COLO668 (cell line): Measurements from ENCODE around the gene MMP20.
A peak's percentile ranks its signal among the peaks of the same experiment; 100 is the strongest.

ENCODE experiments used
- DNase-seq: peaks from one replicate; lab custom pipeline; 2025; ENCODE audit not compliant: unreplicated experiment; lab: John Stamatoyannopoulos, UW

MMP20 gene

DNA sequence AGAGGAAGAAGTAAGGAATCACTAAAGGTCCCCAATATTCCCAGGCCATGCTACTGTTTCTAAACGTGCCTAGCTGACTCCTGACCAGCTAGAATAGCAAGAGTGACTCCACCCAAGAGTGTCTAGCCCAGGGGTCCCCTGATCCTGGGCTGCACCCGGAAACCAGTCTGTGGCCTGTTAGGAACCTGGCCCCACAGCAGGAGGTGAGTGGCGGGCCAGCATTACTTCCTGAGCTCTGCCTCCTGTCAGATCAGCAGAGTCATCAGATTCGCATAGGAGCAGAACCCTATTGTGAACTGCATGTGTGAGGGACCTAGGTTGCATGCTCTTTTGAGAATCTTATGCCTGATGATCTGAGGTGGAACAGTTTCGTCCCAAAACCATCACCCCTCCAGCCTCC, 2.0 kb downstream of the MMP20 start:
- DNase-seq = no peak

GRCh38 chr11:102622258-102622657, 2.9 kb downstream of the MMP20 start:
- DNase-seq = no peak

DNA sequence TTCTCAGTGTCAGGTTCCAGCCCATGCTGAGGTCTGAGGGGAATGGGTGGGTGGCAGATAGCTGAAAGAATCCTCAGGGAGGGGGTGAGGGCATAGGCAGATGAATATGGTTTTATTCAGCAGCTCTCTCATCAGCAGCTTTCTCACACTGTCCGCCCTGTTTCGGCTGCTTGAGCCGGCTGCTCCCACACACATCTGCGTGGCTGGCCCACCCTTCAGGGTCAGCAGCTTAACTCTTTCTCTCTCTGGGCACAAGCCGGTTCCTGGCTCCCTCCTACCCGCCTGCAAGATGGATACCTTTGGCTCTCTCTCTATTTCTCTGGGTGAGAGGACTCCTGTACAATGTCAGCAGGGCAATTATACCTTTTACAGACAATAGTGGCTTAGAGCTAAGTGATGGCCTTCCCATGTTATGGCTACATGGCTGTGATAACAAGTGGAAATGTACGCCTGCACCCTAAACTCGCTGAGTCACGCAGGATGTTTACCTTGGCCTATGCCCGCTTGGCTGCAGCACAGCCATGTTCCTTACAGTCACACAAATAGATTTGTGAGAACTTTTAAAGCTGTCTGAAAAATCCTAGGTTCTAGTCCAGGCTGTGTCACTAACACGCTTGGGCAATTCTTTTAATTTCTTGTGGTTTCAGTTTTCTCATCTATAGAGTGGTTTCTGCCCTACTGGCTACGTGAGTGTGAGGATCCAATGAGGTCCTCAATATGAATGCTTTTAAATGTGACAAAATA, 4.1 kb downstream of the MMP20 start:
- DNase-seq = no peak

GRCh38 chr11:102620179-102620578, 5.0 kb downstream of the MMP20 start:
- DNase-seq = no peak

DNA sequence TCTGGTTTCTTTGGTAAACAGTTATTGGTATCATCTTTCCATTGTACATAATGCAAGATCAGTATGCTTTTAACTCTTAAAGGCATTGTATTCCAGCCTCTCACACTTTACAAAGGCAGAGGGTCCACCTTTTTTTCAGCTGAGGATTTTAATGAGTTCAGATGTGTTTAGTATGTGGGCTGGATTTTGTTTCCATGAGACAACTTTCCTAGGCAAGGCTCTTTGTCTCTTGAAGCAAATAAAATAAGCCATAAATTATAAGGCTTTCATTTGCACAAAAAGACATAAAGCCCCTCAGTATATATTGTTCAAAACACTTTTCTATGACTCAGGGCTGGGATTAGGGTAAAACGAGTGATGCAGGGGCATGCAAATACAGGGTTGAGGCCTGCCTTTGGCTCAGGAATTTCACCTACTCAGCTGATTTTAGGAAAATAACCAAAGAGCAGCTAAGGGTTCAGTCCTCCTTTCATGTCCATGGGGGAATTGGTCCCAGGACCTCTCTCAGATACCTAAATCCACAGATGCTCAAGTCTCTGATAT, 7.6 kb downstream of the MMP20 start:
- DNase-seq = no peak

- no peak for DNase-seq
These were observed 9.2 kb downstream of the MMP20 start for GRCh38 chr11:102615894-102616432.

DNA sequence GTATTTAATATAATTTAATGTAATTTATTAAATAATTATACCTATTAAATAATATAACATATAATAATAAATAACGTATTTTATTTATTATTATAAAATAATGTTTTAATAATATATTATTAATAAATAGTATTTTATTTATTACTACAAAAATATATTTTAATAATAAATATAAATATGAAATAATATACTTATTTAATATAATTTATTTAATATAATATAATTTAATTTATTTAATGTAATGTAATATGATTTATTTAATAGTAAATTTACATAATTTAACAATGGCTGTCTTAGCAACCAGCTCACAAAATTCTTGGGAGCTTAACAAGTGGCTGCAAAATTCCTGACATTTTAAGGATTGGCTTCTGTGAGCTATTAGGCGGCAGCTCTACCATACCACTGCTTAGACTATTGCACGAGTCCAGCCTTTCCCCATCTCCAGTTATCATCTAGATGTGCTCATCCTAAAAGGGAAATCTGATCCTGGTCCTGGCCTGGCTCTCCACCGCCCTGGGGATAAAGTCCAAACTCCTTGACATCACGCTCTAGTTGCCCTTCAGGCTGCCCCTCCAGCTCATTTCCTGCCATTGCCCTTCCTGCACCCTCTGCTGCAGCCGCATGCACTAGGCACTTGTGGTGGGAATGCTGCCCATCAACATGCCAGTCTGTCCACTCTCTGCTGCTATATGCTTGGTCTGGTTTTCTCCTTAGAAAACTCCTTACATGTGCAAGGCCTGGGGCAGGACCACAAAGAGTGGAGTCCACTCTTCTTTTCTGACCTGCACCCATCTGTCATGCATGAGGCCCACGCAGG, 9.8 kb downstream of the MMP20 start:
- DNase-seq = peak; percentile 76

DNA sequence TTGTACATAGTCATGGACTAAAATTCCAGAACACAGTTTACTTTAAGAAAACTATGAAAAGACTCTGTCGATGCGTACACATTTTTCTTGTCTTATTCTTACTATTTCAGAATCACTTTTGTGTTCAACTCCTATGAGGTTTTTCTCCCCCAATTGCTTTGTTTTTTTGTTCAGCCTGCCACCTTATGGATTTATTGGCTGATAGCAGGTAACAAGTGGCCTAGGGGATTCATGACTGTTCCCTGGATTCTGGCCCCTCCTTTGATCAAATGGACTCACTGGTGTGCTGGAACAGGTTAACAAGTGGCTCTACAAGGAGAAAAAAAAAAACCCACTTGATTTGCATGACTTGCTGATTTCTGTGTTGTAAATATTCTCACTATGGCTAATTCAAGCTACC, 10.6 kb downstream of the MMP20 start:
- DNase-seq = no peak

DNA sequence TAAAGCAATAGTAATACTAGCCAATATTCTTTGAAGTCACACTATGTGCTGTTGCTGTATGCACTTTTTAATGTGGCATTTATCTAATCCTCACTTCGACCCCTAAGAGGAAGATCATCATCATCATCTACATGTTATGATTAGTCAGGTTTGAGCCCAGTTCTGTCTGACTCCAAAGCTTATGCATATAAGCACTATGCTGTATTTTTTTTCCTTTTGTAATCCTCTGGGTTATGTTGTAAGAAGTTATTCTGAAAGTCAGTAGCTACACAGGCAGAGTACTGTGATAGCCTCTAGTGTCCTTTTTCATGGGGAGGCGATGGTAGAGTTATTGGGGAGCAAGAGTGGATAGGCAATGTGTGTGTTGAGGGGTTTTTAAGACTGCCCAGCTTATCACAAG, 11.1 kb downstream of the MMP20 start:
- DNase-seq = no peak

GRCh38 chr11:102613450-102613849, 11.7 kb downstream of the MMP20 start:
- no peak for DNase-seq

DNA sequence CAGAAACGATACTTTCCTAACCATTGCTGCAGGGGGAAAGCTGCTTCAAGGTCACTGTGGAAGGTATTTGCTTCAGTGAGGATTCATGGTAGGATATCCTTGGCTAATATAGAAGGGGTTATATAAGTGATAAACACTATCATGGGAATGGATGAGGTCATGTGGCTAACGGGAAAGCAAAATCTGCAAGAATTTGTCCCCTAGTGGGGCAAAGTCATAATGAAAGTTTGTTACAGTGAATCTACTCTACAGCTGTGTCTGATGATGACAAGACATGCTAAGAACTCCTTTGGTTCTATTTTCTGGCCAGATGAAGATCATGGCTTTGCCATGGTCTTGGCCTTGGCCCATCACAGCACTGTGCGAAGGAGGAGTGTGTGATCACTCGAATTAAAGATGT, 13.8 kb downstream of the MMP20 start:
- DNase-seq = no peak

- DNase-seq = no peak
These were observed 14.9 kb downstream of the MMP20 start for GRCh38 chr11:102610200-102610599.

DNA sequence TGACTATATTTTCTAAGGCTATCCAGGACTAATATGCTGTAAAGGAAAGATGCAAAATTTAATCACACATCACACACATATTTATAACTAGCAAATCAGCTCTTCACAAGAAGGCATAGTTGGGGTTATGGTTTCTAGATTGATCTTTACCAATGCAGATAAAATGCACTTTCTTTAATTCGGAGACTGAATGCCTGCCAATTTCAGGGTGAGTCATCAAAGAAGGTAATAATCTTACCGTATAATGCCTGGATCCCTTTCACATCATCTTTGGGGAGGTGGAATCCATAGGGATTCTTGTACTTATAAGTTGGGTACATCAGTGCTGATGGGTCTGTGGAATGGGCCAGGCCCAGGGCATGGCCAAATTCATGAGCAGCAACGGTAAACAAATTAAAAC, 16.4 kb downstream of the MMP20 start:
- no peak for DNase-seq

GRCh38 chr11:102604875-102605274, 20.3 kb downstream of the MMP20 start:
- no peak for DNase-seq

- no peak for DNase-seq
These were observed 21.1 kb downstream of the MMP20 start for GRCh38 chr11:102604011-102604410.

DNA sequence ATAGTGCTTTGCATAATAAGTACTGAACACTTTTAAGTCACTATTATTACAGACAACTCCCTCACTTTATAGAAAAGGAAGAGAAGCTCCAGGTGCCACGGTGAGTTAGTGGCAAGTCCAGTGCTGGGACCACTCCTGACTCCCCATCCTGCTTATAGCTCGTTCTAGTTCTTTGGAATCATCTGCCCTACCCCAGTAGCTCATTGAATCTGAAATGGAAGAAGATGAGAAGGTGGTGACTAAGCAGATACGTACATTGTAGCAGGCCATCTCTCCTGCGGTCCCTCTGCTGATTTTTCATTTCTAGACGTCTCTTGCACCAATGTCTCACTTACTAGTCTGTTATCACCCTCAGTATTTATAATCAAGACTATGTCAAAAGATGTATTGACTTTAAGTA, 21.6 kb downstream of the MMP20 start:
- no peak for DNase-seq

DNA sequence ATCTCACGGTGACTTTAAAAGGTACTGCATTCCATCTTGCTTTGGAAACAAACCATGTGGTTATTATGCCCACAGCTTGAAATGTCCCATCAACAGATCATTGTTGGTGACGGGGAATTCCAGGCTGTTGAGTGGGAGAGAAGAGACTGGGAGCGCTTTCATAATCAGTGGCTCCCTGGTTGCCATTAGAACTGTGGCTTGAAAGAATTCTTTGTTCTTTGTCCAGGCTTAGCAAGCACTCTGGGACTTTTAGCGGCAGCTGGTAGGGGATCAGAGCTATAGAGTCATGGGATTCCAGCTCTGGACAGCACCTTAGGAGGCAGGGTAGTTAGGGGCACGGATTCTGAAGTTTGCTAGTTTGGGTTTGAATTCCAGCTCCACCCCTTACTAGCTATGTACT, 22.0 kb downstream of the MMP20 start:
- no peak for DNase-seq

GRCh38 chr11:102600666-102601065, 24.5 kb downstream of the MMP20 start:
- DNase-seq = no peak

DNA sequence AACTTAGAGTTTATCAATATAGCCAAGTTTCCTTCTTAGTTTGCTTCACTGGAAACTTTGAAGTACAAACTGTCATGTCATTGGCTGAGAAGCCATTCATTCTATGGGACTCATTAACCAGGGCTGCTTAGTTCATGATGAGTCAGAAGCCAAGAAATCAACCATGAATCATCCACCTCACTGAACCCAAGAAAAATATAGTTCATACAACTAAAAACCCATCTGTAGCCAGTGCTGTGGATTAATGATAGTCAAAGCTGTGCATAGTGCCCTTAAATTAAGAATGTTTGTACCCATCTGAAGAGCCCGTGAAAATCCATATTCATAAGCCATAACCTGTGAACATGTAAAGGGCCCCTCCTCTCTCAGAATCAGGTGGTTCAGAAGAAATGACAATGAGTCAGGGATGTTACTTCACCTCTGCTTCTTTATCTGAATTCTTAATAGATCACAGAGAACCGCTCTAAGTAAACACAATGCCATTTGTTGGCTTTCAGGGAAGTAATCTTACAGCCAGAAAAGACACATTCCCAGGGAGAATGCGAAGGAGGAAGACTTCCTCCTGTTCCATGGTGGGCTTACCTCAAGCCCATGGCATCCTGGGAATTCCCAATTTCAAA, 25.4 kb downstream of the MMP20 start:
- DNase-seq = no peak

GRCh38 chr11:102598272-102598671, 26.9 kb downstream of the MMP20 start:
- DNase-seq = no peak

- DNase-seq = no peak
These were observed 28.6 kb downstream of the MMP20 start for GRCh38 chr11:102596578-102596977.
